Testis (tissue), 2 donors: ENCODE data around the gene TRMT5.

Experiments used
- CTCF ChIP-seq, 3 experiments: fragments of 450-650 bp in 2 of 3; fragments of 200-600 bp in 1 of 3; sonication (generic) in 1 of 3; IDR thresholded peaks; one replicate each; pipeline ENCODE4 v1.5.1; 2016 to 2019; ENCODE audit warnings: antibody characterized with exemption in 3 of 3, mild to moderate bottlenecking in 2 of 3, moderate library complexity in 1 of 3
- POLR2A ChIP-seq: fragments of 450-650 bp; IDR thresholded peaks from one replicate; pipeline ENCODE4 v1.6.1; 2017; ENCODE audit warnings: antibody characterized with exemption, mild to moderate bottlenecking, moderate library complexity

GRCh38 chr14:60958146-60958545, 22.7 kb downstream of the TRMT5 start:
- TF ChIP-seq CTCF (IDR thresholded peaks at IDR 0.05), result no peak
- TF ChIP-seq POLR2A, result no peak
